Esophagus muscularis mucosa (tissue), 4 donors: ENCODE measurements around the gene TOR1AIP1. TPM values are rescaled to one million over a fixed set of nuclear protein-coding genes. Genes with fewer than 3 reads are reported as not detected.

ENCODE experiments used
- DNase-seq: peaks from one replicate; pipeline ENCODE4 v3.0.0-alpha.2; 2017; ENCODE audit errors: extremely low spot score
- H3K27ac ChIP-seq, 4 donors: fragments of 200-600 bp; sonication (generic); replicated peaks in 1 of 4; 1 replicate in 3 of 4; 2 replicates in 1 of 4; pipeline ENCODE4 v1.5.1; 2016 to 2019; ENCODE audit warnings: mild to moderate bottlenecking in 1 of 4
- H3K27me3 ChIP-seq, 4 donors: fragments of 200-600 bp; sonication (generic); one replicate each; pipeline versions ENCODE4 v1.5.1 to v1.6.0; 2016 to 2019
- H3K36me3 ChIP-seq, 4 donors: fragments of 200-600 bp; sonication (generic); one replicate each; pipeline ENCODE4 v1.5.1; 2016 to 2019
- H3K4me1 ChIP-seq, 4 donors: fragments of 200-600 bp; sonication (generic); one replicate each; pipeline ENCODE4 v1.5.1; 2016 to 2019
- H3K4me3 ChIP-seq, 4 donors: fragments of 200-600 bp; sonication (generic); 1 replicate in 2 of 4; 2 replicates in 2 of 4; pipeline ENCODE4 v1.5.1; 2016 to 2019; ENCODE audit warnings: mild to moderate bottlenecking in 4 of 4, moderate library complexity in 1 of 4
- H3K9me3 ChIP-seq, 4 donors: fragments of 200-600 bp; sonication (generic); 1 replicate in 3 of 4; 2 replicates in 1 of 4; pipeline ENCODE4 v1.5.1; 2016 to 2019
- CTCF ChIP-seq, 3 experiments: fragments of 200-600 bp in 2 of 3; fragments of 450-650 bp in 1 of 3; sonication (generic) in 2 of 3; IDR thresholded peaks; one replicate each; pipeline ENCODE4 v1.5.1; 2017 to 2019; ENCODE audit warnings: antibody characterized with exemption in 3 of 3, mild to moderate bottlenecking in 2 of 3, moderate library complexity in 1 of 3
- EP300 ChIP-seq: sonication (generic); formaldehyde crosslinking; IDR thresholded peaks from one replicate; pipeline ENCODE4 v1.6.1; 2017; ENCODE audit warnings: antibody characterized with exemption
- POLR2A ChIP-seq: fragments of 450-650 bp; IDR thresholded peaks from one replicate; pipeline ENCODE4 v1.6.1; 2017; ENCODE audit warnings: antibody characterized with exemption, moderate library complexity, mild to moderate bottlenecking, low read depth
- POLR2AphosphoS5 ChIP-seq, 2 donors: sonication (generic); formaldehyde crosslinking; IDR thresholded peaks; one replicate each; pipeline ENCODE4 v1.6.1; 2017; ENCODE audit warnings: antibody characterized with exemption in 2 of 2
- WGBS: methylation state at CpG from one replicate; pipeline ENCODE4 v1.1.5; 2018; 5-methylcytosine and 5-hydroxymethylcytosine counted together
- intact Hi-C: fragments of 100-400 bp; cut with DNase I; formaldehyde crosslinking; loops from one replicate; pipeline ENCODE4 v1.15.1; 2023
- total RNA-seq, 4 donors: library from RNA; depleted of rRNA; stranded (reverse); fragments of >200 nt; gene quantifications; one replicate each; pipeline versions ENCODE4 v1.1.0 to v1.2.1, GENCODE V29; 2016

Gene TOR1AIP1
- total RNA-seq, 4 donors from 2014 or later = 114 to 145 (median 126) TPM

GRCh38 chr1:179968994-179969919, 87.2 kb downstream of the TOR1AIP1 start:
- DNase-seq = no peak
- Histone ChIP-seq H3K4me3 (peak overlapping the region in 1 of 4 donors; percentile 1), H3K27ac (peak overlapping the region; percentile 69 to 76 (median 72)), H3K4me1 (peaks cover 35 to 68% (median 63%) of the 10 kb centered on the region in 4 donors), H3K36me3 (no peaks in the 10 kb centered on the region), H3K9me3 (no peaks in the 10 kb centered on the region), H3K27me3 (no peaks in the 10 kb centered on the region)
- 73% methylated on average over 8 of the region's 8 CpGs for WGBS
- no peak for TF ChIP-seq POLR2AphosphoS5 (IDR thresholded peaks at IDR 0.05)
- TF ChIP-seq CTCF (IDR thresholded peaks at IDR 0.05) = no peak
- TF ChIP-seq POLR2A = no peak
- TF ChIP-seq EP300 = no peak
- intact Hi-C loops = no loop called here

Other genes with a start within 250 kb of the TOR1AIP1 start
- under 1 TPM; under 0.01 to 0.50 (median 0.24) TPM for gene FAM163A, start 139.0 kb upstream of the TOR1AIP1 start, total RNA-seq
- 10 to 100 TPM; 42.8 to 71.1 (median 47.0) TPM for gene TOR1AIP2, start 4.5 kb upstream of the TOR1AIP1 start, total RNA-seq
- gene CEP350, start 72.5 kb downstream of the TOR1AIP1 start, total RNA-seq = 10 to 100 TPM; 61.0 to 80.6 (median 65.1) TPM